Right atrium auricular region (tissue), 2 donors: Measurements from ENCODE around the gene ZNF804B. TPM values are rescaled to one million over a fixed set of nuclear protein-coding genes. Genes with fewer than 3 reads are reported as not detected.

Experiments used
- DNase-seq: peaks from one replicate; pipeline ENCODE4 v3.0.0-alpha.2; 2019; ENCODE audit warnings: low spot score
- H3K27ac ChIP-seq, 2 donors: fragments of 200-600 bp; sonication (generic); 1 replicate in 1 of 2; 2 replicates in 1 of 2; pipeline ENCODE4 v1.5.1; 2016 to 2019
- H3K27me3 ChIP-seq, 2 donors: fragments of 200-600 bp; sonication (generic); one replicate each; pipeline versions ENCODE4 v1.5.1 to v1.6.0; 2017 to 2019
- H3K36me3 ChIP-seq: fragments of 200-600 bp; sonication (generic); one replicate; pipeline ENCODE4 v1.5.1; 2016
- H3K4me1 ChIP-seq, 2 donors: fragments of 200-600 bp; sonication (generic); one replicate each; pipeline versions ENCODE4 v1.5.1 to v1.6.0; 2017 to 2019
- H3K4me3 ChIP-seq, 2 donors: fragments of 200-600 bp; sonication (generic); 1 replicate in 1 of 2; 2 replicates in 1 of 2; pipeline ENCODE4 v1.5.1; 2017 to 2019; ENCODE audit warnings: mild to moderate bottlenecking in 1 of 2, moderate library complexity in 1 of 2
- H3K9me3 ChIP-seq, 2 donors: fragments of 200-600 bp; sonication (generic); one replicate each; pipeline ENCODE4 v1.5.1; 2019
- total RNA-seq, 2 donors: library from RNA; depleted of rRNA; stranded (reverse); fragments of >200 nt; gene quantifications; one replicate each; pipeline ENCODE4 v1.1.0, GENCODE V29; 2016
- TF ChIP-seq, protein P1 (sequence below), 2 donors: fragments of 200-600 bp; sonication (generic); IDR thresholded peaks; one replicate each; pipeline ENCODE4 v1.5.1; 2019; ENCODE audit warnings: antibody characterized with exemption in 2 of 2

ZNF804B gene
- total RNA-seq, 2 donors from 2014 or later = 0.20 to 0.26 TPM

GRCh38 chr7:89017695-89018094 lies 258.2 kb downstream of the ZNF804B start:
- no peak overlapping the region for H3K27ac ChIP-seq
- no peak for DNase-seq

DNA sequence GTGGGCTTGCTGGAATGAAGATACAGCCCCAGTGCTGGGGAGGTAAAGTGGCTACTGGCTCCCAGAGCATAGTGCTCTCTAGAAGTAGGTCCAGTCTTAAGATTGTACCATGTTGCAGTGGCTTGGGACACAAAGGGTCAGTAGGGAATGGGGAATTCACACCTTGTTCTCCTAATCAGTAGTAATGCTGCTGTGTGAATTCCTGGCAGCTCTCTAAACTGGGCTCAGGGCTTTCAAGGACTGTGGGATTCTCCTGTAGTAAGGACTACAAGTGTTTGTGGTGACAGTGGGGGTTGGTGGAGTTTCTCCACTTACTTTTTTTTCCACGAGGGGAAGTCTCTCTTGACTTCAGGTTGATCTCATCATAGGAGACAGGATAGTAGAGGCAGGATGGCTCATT lies 262.2 kb downstream of the ZNF804B start:
- TF ChIP-seq, protein P1, sequence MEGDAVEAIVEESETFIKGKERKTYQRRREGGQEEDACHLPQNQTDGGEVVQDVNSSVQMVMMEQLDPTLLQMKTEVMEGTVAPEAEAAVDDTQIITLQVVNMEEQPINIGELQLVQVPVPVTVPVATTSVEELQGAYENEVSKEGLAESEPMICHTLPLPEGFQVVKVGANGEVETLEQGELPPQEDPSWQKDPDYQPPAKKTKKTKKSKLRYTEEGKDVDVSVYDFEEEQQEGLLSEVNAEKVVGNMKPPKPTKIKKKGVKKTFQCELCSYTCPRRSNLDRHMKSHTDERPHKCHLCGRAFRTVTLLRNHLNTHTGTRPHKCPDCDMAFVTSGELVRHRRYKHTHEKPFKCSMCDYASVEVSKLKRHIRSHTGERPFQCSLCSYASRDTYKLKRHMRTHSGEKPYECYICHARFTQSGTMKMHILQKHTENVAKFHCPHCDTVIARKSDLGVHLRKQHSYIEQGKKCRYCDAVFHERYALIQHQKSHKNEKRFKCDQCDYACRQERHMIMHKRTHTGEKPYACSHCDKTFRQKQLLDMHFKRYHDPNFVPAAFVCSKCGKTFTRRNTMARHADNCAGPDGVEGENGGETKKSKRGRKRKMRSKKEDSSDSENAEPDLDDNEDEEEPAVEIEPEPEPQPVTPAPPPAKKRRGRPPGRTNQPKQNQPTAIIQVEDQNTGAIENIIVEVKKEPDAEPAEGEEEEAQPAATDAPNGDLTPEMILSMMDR (IDR thresholded peaks at IDR 0.05) = no peak
- no peak for DNase-seq
- Histone ChIP-seq H3K27ac (no peak overlapping the region), H3K4me1 (no peaks in the 10 kb centered on the region), H3K36me3 (no peaks in the 10 kb centered on the region), H3K27me3 (no peaks in the 10 kb centered on the region), H3K4me3 (no peak overlapping the region), H3K9me3 (no peaks in the 10 kb centered on the region)

More at GRCh38 chr7:89017695-89018094, 258.2 kb downstream of the ZNF804B start:
- H3K9me3 ChIP-seq = no peaks in the 10 kb centered on the region
- TF ChIP-seq, protein P1 (IDR thresholded peaks at IDR 0.05) = no peak
- no peak overlapping the region for H3K4me3 ChIP-seq
- no peaks in the 10 kb centered on the region for H3K27me3 ChIP-seq
- no peaks in the 10 kb centered on the region for H3K4me1 ChIP-seq
- H3K36me3 ChIP-seq = no peaks in the 10 kb centered on the region

DNA sequence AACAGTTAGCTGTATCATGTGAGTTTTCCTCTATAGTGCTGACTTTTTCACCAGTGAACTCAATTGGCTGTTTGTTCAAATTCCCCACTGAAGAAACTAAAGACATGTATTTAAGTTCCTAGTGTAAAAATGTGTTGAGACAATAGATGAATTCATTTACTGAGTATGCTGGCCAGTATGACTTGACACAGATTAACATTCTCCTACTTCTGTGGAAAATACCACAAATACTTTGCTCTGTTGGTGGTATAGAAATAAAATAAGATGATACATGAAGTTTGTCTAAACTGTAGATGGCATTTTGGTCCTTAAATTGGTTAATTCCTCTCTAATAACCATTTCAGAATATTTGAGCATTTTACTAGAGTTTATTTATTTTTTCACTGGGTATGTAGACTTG lies 263.7 kb downstream of the ZNF804B start:
- Histone ChIP-seq H3K4me1 (no peaks in the 10 kb centered on the region), H3K27ac (no peak overlapping the region), H3K9me3 (no peaks in the 10 kb centered on the region), H3K36me3 (no peaks in the 10 kb centered on the region), H3K27me3 (no peaks in the 10 kb centered on the region), H3K4me3 (no peak overlapping the region)
- TF ChIP-seq, protein P1 (IDR thresholded peaks at IDR 0.05) = no peak
- no peak for DNase-seq

- Histone ChIP-seq H3K9me3 (no peaks in the 10 kb centered on the region), H3K4me1 (no peaks in the 10 kb centered on the region), H3K4me3 (no peak overlapping the region), H3K36me3 (no peaks in the 10 kb centered on the region), H3K27me3 (no peaks in the 10 kb centered on the region), H3K27ac (no peak overlapping the region)
- TF ChIP-seq, protein P1 (IDR thresholded peaks at IDR 0.05) = no peak
- no peak for DNase-seq
Measured at GRCh38 chr7:89023877-89024276, 264.4 kb downstream of the ZNF804B start.

DNA sequence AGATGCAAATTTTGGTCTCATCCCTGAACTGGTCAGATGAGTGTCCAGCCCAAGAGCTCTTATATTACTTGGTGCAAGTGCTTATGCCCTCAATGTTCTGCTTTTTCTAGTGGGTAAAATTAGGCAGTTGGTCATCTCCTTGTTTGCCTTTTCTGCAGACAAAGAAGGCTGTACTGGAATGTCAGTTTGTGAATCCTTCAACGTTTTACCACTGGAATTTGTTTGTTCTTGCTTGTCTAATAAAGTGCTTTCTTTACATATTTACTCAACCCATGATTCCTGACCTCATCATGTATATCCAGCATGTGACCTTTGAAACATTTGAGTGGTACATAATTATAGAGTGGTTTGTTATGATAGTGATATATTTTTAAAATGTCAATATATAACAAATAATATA lies 268.3 kb downstream of the ZNF804B start:
- no peak overlapping the region for H3K27ac ChIP-seq
- no peaks in the 10 kb centered on the region for H3K9me3 ChIP-seq
- H3K4me3 ChIP-seq = no peak overlapping the region
- TF ChIP-seq, protein P1 (IDR thresholded peaks at IDR 0.05) = no peak
- H3K4me1 ChIP-seq = no peaks in the 10 kb centered on the region
- no peaks in the 10 kb centered on the region for H3K36me3 ChIP-seq
- DNase-seq = no peak
- H3K27me3 ChIP-seq = no peaks in the 10 kb centered on the region

DNA sequence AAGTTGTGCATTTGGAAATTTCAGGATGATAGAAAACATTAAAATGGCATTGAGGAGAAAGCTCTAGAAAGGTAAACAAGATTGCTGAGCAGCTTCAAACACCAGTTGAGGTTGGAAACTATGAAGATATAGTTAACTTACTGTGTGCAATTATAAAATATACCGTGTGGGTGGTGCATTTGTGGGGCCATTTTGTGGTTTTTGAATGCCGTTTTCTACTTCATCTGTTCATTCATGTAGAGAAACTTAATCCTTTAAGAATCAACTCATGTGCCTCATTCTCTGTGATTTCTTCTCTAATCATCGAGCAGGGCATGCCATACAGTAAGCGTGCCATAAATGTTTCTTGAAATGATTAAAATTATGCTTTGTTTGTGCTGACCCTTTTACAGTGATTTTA lies 268.8 kb downstream of the ZNF804B start:
- no peak for DNase-seq
- Histone ChIP-seq H3K27me3 (no peaks in the 10 kb centered on the region), H3K9me3 (no peaks in the 10 kb centered on the region), H3K4me3 (no peak overlapping the region), H3K4me1 (no peaks in the 10 kb centered on the region), H3K27ac (no peak overlapping the region), H3K36me3 (no peaks in the 10 kb centered on the region)
- TF ChIP-seq, protein P1 (IDR thresholded peaks at IDR 0.05) = no peak
